Esophagus muscularis mucosa (tissue), 4 donors: ENCODE results near the gene CIB1. TPM values are rescaled to one million over a fixed set of nuclear protein-coding genes. Genes with fewer than 3 reads are reported as not detected.

Experiments used
- DNase-seq: peaks from one replicate; pipeline ENCODE4 v3.0.0-alpha.2; 2017; ENCODE audit errors: extremely low spot score
- H3K27ac ChIP-seq, 4 donors: fragments of 200-600 bp; sonication (generic); replicated peaks in 1 of 4; 1 replicate in 3 of 4; 2 replicates in 1 of 4; pipeline ENCODE4 v1.5.1; 2016 to 2019; ENCODE audit warnings: mild to moderate bottlenecking in 1 of 4
- H3K27me3 ChIP-seq, 4 donors: fragments of 200-600 bp; sonication (generic); one replicate each; pipeline versions ENCODE4 v1.5.1 to v1.6.0; 2016 to 2019
- H3K36me3 ChIP-seq, 4 donors: fragments of 200-600 bp; sonication (generic); one replicate each; pipeline ENCODE4 v1.5.1; 2016 to 2019
- H3K4me1 ChIP-seq, 4 donors: fragments of 200-600 bp; sonication (generic); one replicate each; pipeline ENCODE4 v1.5.1; 2016 to 2019
- H3K4me3 ChIP-seq, 4 donors: fragments of 200-600 bp; sonication (generic); 1 replicate in 2 of 4; 2 replicates in 2 of 4; pipeline ENCODE4 v1.5.1; 2016 to 2019; ENCODE audit warnings: mild to moderate bottlenecking in 4 of 4, moderate library complexity in 1 of 4
- H3K9me3 ChIP-seq, 4 donors: fragments of 200-600 bp; sonication (generic); 1 replicate in 3 of 4; 2 replicates in 1 of 4; pipeline ENCODE4 v1.5.1; 2016 to 2019
- CTCF ChIP-seq, 3 experiments: fragments of 200-600 bp in 2 of 3; fragments of 450-650 bp in 1 of 3; sonication (generic) in 2 of 3; IDR thresholded peaks; one replicate each; pipeline ENCODE4 v1.5.1; 2017 to 2019; ENCODE audit warnings: antibody characterized with exemption in 3 of 3, mild to moderate bottlenecking in 2 of 3, moderate library complexity in 1 of 3
- EP300 ChIP-seq: sonication (generic); formaldehyde crosslinking; IDR thresholded peaks from one replicate; pipeline ENCODE4 v1.6.1; 2017; ENCODE audit warnings: antibody characterized with exemption
- POLR2A ChIP-seq: fragments of 450-650 bp; IDR thresholded peaks from one replicate; pipeline ENCODE4 v1.6.1; 2017; ENCODE audit warnings: antibody characterized with exemption, moderate library complexity, mild to moderate bottlenecking, low read depth
- POLR2AphosphoS5 ChIP-seq, 2 donors: sonication (generic); formaldehyde crosslinking; IDR thresholded peaks; one replicate each; pipeline ENCODE4 v1.6.1; 2017; ENCODE audit warnings: antibody characterized with exemption in 2 of 2
- WGBS: methylation state at CpG from one replicate; pipeline ENCODE4 v1.1.5; 2018; 5-methylcytosine and 5-hydroxymethylcytosine counted together
- intact Hi-C: fragments of 100-400 bp; cut with DNase I; formaldehyde crosslinking; loops from one replicate; pipeline ENCODE4 v1.15.1; 2023
- total RNA-seq, 4 donors: library from RNA; depleted of rRNA; stranded (reverse); fragments of >200 nt; gene quantifications; one replicate each; pipeline versions ENCODE4 v1.1.0 to v1.2.1, GENCODE V29; 2016

The CIB1 gene
- total RNA-seq, 4 donors from 2014 or later = 27.2 to 49.0 (median 33.8) TPM

GRCh38 chr15:90241343-90242192, 7.8 kb upstream of the CIB1 start:
- no peak for DNase-seq
- TF ChIP-seq POLR2A (no peak), CTCF (IDR thresholded peaks at IDR 0.05) (no peak), POLR2AphosphoS5 (IDR thresholded peaks at IDR 0.05) (no peak), EP300 (no peak)
- H3K4me1 ChIP-seq = peaks cover 0 to 2% (median 0%) of the 10 kb centered on the region in 4 donors
- no peaks in the 10 kb centered on the region for H3K9me3 ChIP-seq
- 90% methylated on average over 10 of the region's 22 CpGs for WGBS
- H3K4me3 ChIP-seq = no peak overlapping the region
- H3K27ac ChIP-seq = no peak overlapping the region
- H3K27me3 ChIP-seq = no peaks in the 10 kb centered on the region
- H3K36me3 ChIP-seq = peaks cover 4 to 50% (median 35%) of the 10 kb centered on the region in 4 donors
- intact Hi-C loops = no loop called here

GRCh38 chr15:90240856-90241255, 7.1 kb upstream of the CIB1 start:
- 89% methylated on average over 1 of the region's 8 CpGs for WGBS
- Histone ChIP-seq H3K9me3 (no peaks in the 10 kb centered on the region), H3K27ac (no peak overlapping the region), H3K27me3 (no peaks in the 10 kb centered on the region), H3K36me3 (peaks cover 4 to 57% (median 42%) of the 10 kb centered on the region in 4 donors), H3K4me1 (peaks cover 0 to 2% (median 0%) of the 10 kb centered on the region in 4 donors), H3K4me3 (no peak overlapping the region)
- no peak for TF ChIP-seq POLR2AphosphoS5 (IDR thresholded peaks at IDR 0.05)
- TF ChIP-seq CTCF (IDR thresholded peaks at IDR 0.05) = no peak
- no peak for TF ChIP-seq EP300
- no peak for TF ChIP-seq POLR2A
- intact Hi-C loops = no loop called here
- no peak for DNase-seq

GRCh38 chr15:90239371-90239770, 5.6 kb upstream of the CIB1 start:
- Histone ChIP-seq H3K27me3 (no peaks in the 10 kb centered on the region), H3K9me3 (no peaks in the 10 kb centered on the region), H3K27ac (no peak overlapping the region), H3K4me1 (peaks cover 7 to 9% (median 8%) of the 10 kb centered on the region in 4 donors), H3K36me3 (peaks cover 4 to 60% (median 44%) of the 10 kb centered on the region in 4 donors), H3K4me3 (no peak overlapping the region)
- TF ChIP-seq POLR2A = no peak
- TF ChIP-seq CTCF (IDR thresholded peaks at IDR 0.05) = no peak
- TF ChIP-seq EP300 = no peak
- TF ChIP-seq POLR2AphosphoS5 (IDR thresholded peaks at IDR 0.05) = no peak
- intact Hi-C loops = no loop called here
- no peak for DNase-seq
- WGBS = 76% methylated on average over 3 of the region's 3 CpGs

- peak in 1 of 3 experiments; percentile 21 for TF ChIP-seq CTCF (IDR thresholded peaks at IDR 0.05)
- TF ChIP-seq POLR2A = no peak
- TF ChIP-seq POLR2AphosphoS5 (IDR thresholded peaks at IDR 0.05) = peak; percentile 91
- no peak for TF ChIP-seq EP300
- peak within 1 kb of the TSS; percentile 80 to 93 (median 92) for H3K4me3 ChIP-seq
- H3K27ac ChIP-seq = peak within 1 kb of the TSS; percentile 89 to 97 (median 91)
- WGBS = 15% methylated on average over 12 of the region's 49 CpGs
- intact Hi-C loops = no loop called here
- no peaks in the 10 kb centered on the region for H3K27me3 ChIP-seq
- DNase-seq = no peak
- H3K9me3 ChIP-seq = no peaks in the 10 kb centered on the region
- peaks cover 0 to 58% (median 47%) of the 10 kb centered on the region in 4 donors for H3K36me3 ChIP-seq
- H3K4me1 ChIP-seq = peaks cover 36 to 50% (median 48%) of the 10 kb centered on the region in 4 donors
Measured at GRCh38 chr15:90234096-90234988, 601 bp upstream of the CIB1 start, which contains the start of gene GDPGP1. TSS of gene GDPGP1 (plus strand) at chr15:90234209. CDS start at chr15:90240909, 6,700 bp downstream.
